GM12865 (cell line): ENCODE measurements around the gene RXRA.

Source experiments
- DNase-seq: peaks from one replicate; pipeline ENCODE4 v3.0.0; 2010; ENCODE audit warnings: low read depth
- H3K4me3 ChIP-seq: 2 replicates; pipeline ENCODE4 v1.5.1; 2011; ENCODE audit warnings: mild to moderate bottlenecking, low read depth, low read length, control low read depth
- CTCF ChIP-seq: IDR thresholded peaks from 2 replicates; pipeline ENCODE4 v1.5.1; 2011; ENCODE audit warnings: low read length, control low read depth, low read depth, inconsistent platforms; ENCODE audit not compliant: insufficient read depth; ENCODE audit errors: missing control alignments

The RXRA gene

GRCh38 chr9:134388976-134389375 lies 62.7 kb downstream of the RXRA start:
- no peak for TF ChIP-seq CTCF
- no peak overlapping the region for H3K4me3 ChIP-seq
- DNase-seq = no peak

- no peak overlapping the region for H3K4me3 ChIP-seq
- no peak for TF ChIP-seq CTCF
Measured at GRCh38 chr9:134389642-134390041, 63.4 kb downstream of the RXRA start.

GRCh38 chr9:134390537-134390936 lies 64.3 kb downstream of the RXRA start:
- TF ChIP-seq CTCF = no peak
- DNase-seq = peak; percentile 83

More at GRCh38 chr9:134389642-134390041, 63.4 kb downstream of the RXRA start:
- no peak for DNase-seq

GRCh38 chr9:134390947-134391318 lies 64.7 kb downstream of the RXRA start:
- DNase-seq = no peak
- no peak for TF ChIP-seq CTCF
- H3K4me3 ChIP-seq = peak overlapping the region; percentile 88

More at GRCh38 chr9:134390537-134390936, 64.3 kb downstream of the RXRA start:
- peak overlapping the region; percentile 88 for H3K4me3 ChIP-seq

GRCh38 chr9:134391319-134392231 lies 65.3 kb downstream of the RXRA start:
- peak overlapping the region; percentile 88 for H3K4me3 ChIP-seq
- no peak for TF ChIP-seq CTCF
- DNase-seq = peak; percentile 94

- peak overlapping the region; percentile 88 for H3K4me3 ChIP-seq
- TF ChIP-seq CTCF = no peak
- no peak for DNase-seq
Measured at GRCh38 chr9:134392900-134393299, 66.6 kb downstream of the RXRA start.
